Stimulated activated CD4-positive, alpha-beta T cell treated with anti-CD3 and anti-CD28 coated beads, Interleukin-2, amount 100 ng/mL, for 24 hours (primary cell): Measurements from ENCODE around the gene PON1.

Experiments used
- DNase-seq, 2 donors: peaks; one replicate each; pipeline ENCODE4 v3.0.0-alpha.2; 2020

The PON1 gene

DNA sequence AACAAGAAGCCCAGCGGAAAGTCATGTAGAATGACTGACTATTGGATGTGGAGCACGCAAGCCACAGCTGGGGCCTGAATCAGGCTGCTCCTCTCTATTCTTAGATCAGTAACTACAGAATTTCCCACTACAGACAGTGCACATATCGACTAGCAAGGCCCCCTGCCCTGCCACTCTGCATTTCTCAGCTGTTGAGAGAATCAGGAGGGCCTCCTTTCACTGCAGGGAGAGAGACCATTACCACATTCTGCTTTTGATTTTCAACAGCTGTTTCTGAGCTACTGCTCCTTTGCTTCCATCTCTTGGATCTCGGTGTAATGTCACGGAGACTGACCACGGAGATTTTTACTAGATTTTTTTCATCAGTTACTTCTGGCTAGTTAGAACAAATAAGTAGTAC is 73.8 kb downstream of the PON1 start:
- DNase-seq, result no peak
